ENCODE results near the gene WFIKKN1.

Gene WFIKKN1

GRCh38 chr16:651844-652243 lies 21.1 kb downstream of the WFIKKN1 start:
- Histone ChIP-seq H3K27ac (ENCODE audit: low read depth, low read length) (no peak overlapping the region), H3K9me3 (ENCODE audit: control insufficient read depth, insufficient read depth, low read length) (no peaks in the 10 kb centered on the region), H3K27me3 (ENCODE audit: control insufficient read depth, low read length) (no peaks in the 10 kb centered on the region), H3K36me3 (ENCODE audit: control insufficient read depth, low read length) (peaks cover 63% of the 10 kb centered on the region), H3K4me2 (ENCODE audit: low read length) (no peak overlapping the region), H3K9me2 (replicated peaks; ENCODE audit: control insufficient read depth, low read length) (no peaks in the 10 kb centered on the region), H4K20me1 (ENCODE audit: control insufficient read depth, insufficient read depth, low read depth, low read length) (no peaks in the 10 kb centered on the region), H3K79me2 (ENCODE audit: control insufficient read depth, low read length) (peaks cover 39% of the 10 kb centered on the region), H3F3A (ENCODE audit: control insufficient read depth, insufficient read depth) (peaks cover 5% of the 10 kb centered on the region), H3K4me3 (ENCODE audit: low read length) (no peak overlapping the region), H3K4me1 (ENCODE audit: control insufficient read depth, low read length) (peaks cover 33% of the 10 kb centered on the region)
- no peak for TF ChIP-seq EZH2phosphoT487 (IDR thresholded peaks at IDR 0.05; ENCODE audit: borderline replicate concordance, low read length)
- no peak for TF ChIP-seq CTCF (IDR thresholded peaks at IDR 0.05; ENCODE audit: low read depth, low read length, poor library complexity, severe bottlenecking)

DNA sequence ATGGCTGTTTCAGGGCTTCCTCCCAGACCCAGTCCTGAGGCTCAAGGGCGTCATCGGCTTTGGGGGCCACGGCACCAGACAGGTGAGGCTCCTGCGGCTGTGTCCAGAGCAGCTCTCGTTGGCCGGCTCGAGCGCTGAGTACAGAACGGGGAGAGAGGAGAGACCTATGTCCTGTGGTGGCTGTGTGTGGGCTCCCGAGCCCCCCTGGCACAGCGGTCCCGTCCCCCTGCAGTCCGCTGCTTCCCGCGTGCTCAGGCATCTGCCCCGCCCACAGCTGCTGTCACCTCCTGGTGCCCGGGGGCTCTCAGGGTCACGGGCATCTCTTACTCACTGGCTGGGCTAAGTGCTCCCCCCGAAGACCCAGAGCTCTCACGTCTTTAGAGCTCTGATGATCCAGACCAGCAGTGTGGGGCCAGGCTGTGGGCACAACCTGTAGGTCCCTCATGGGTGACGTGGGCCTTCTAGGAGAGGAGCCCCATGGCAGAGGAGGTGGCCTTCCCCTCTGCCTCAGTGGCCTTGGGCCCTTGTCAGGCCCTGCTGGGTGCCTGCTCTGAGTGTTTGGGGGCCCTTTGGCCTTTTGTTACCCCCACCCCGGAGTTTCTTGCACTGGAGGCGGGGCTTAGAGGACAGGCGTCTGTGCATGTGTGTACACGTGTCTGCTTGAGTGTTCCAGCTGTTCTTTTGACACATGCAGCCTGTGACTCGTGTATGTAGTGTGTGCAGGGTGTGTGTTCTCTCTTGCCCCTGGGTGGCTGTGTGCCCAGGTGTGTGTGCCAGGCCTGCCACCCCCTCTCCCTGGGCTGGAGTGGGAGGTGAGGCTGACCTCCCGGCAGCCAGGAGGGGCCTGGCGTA lies 21.9 kb downstream of the WFIKKN1 start:
- H4K20me1 ChIP-seq (ENCODE audit: control insufficient read depth, insufficient read depth, low read depth, low read length), result no peaks in the 10 kb centered on the region
- peaks cover 31% of the 10 kb centered on the region for H3K79me2 ChIP-seq (ENCODE audit: control insufficient read depth, low read length)
- peaks cover 24% of the 10 kb centered on the region for H3K4me1 ChIP-seq (ENCODE audit: control insufficient read depth, low read length)
- H3F3A ChIP-seq (ENCODE audit: control insufficient read depth, insufficient read depth), result peaks cover 5% of the 10 kb centered on the region
- no peaks in the 10 kb centered on the region for H3K9me3 ChIP-seq (ENCODE audit: control insufficient read depth, insufficient read depth, low read length)
- H3K4me2 ChIP-seq (ENCODE audit: low read length), result no peak overlapping the region
- H3K36me3 ChIP-seq (ENCODE audit: control insufficient read depth, low read length), result peaks cover 61% of the 10 kb centered on the region
- no peak overlapping the region for H3K27ac ChIP-seq (ENCODE audit: low read depth, low read length)
- no peaks in the 10 kb centered on the region for H3K27me3 ChIP-seq (ENCODE audit: control insufficient read depth, low read length)
- H3K4me3 ChIP-seq (ENCODE audit: low read length), result no peak overlapping the region
- no peaks in the 10 kb centered on the region for H3K9me2 ChIP-seq (replicated peaks; ENCODE audit: control insufficient read depth, low read length)
- TF ChIP-seq EZH2phosphoT487 (IDR thresholded peaks at IDR 0.05; ENCODE audit: borderline replicate concordance, low read length), result no peak
- TF ChIP-seq CTCF (IDR thresholded peaks at IDR 0.05; ENCODE audit: low read depth, low read length, poor library complexity, severe bottlenecking), result no peak

DNA sequence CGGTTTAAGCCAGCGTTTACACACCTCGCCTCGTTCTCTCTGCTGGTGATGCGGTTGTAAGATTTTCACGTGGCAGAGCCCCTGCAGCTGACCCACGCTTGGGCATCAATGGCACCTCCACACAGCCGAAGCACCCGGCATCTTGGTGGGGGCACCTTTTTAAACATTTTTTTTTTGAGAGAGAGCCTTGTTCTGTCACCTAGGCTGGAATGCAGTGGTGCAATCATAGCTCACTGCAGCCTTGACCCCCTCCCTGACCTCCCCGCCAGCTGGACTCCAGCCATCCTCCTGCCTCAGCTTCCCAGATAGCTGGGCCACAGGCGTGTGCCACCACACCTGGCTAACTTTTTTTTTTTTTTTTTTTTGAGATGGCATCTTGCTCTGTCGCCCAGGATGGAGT lies 23.2 kb downstream of the WFIKKN1 start:
- Histone ChIP-seq H3K9me2 (replicated peaks; ENCODE audit: control insufficient read depth, low read length) (no peaks in the 10 kb centered on the region), H3K79me2 (ENCODE audit: control insufficient read depth, low read length) (peaks cover 19% of the 10 kb centered on the region), H3K4me3 (ENCODE audit: low read length) (no peak overlapping the region), H3K36me3 (ENCODE audit: control insufficient read depth, low read length) (peaks cover 65% of the 10 kb centered on the region), H3K9me3 (ENCODE audit: control insufficient read depth, insufficient read depth, low read length) (no peaks in the 10 kb centered on the region), H3K4me1 (ENCODE audit: control insufficient read depth, low read length) (peaks cover 12% of the 10 kb centered on the region), H4K20me1 (ENCODE audit: control insufficient read depth, insufficient read depth, low read depth, low read length) (no peaks in the 10 kb centered on the region), H3K27me3 (ENCODE audit: control insufficient read depth, low read length) (no peaks in the 10 kb centered on the region), H3K4me2 (ENCODE audit: low read length) (no peak overlapping the region), H3F3A (ENCODE audit: control insufficient read depth, insufficient read depth) (no peaks in the 10 kb centered on the region), H3K27ac (ENCODE audit: low read depth, low read length) (no peak overlapping the region)
- TF ChIP-seq CTCF (IDR thresholded peaks at IDR 0.05; ENCODE audit: low read depth, low read length, poor library complexity, severe bottlenecking) (no peak), EZH2phosphoT487 (IDR thresholded peaks at IDR 0.05; ENCODE audit: borderline replicate concordance, low read length) (no peak)
